SK-N-SH (cell line): ENCODE measurements around the gene UNKL. TPM values are rescaled to one million over a fixed set of nuclear protein-coding genes. Genes with fewer than 3 reads are reported as not detected.

Experiments used
- CTCF ChIA-PET: fragments of 300-600, 350-600 bp; formaldehyde crosslinking; extraction: SDS; loops from one replicate; lab custom pipeline; 2021; lab: Yijun Ruan, JAX
- POLR2A ChIA-PET: fragments of 350-600 bp; sonication (Branson Sonifier 250); formaldehyde crosslinking; extraction: SDS; loops from one replicate; lab custom pipeline; 2020; ENCODE audit warnings: antibody characterized with exemption, inconsistent platforms; lab: Yijun Ruan, JAX
- DNase-seq: peaks from one replicate; pipeline ENCODE4 v3.0.0; 2012
- H2AFZ ChIP-seq: fragments of 200-600 bp; sonication (generic); 2 replicates; pipeline ENCODE4 v1.8.1; 2016; ENCODE audit warnings: antibody characterized with exemption, mild to moderate bottlenecking, low read depth
- H3F3A ChIP-seq: fragments of 200-600 bp; sonication (generic); replicated peaks from 2 replicates; pipeline ENCODE3; 2016; ENCODE audit warnings: antibody characterized with exemption, mild to moderate bottlenecking; ENCODE audit not compliant: insufficient read depth
- H3K27ac ChIP-seq, 2 experiments: fragments of 200-500 bp in 1 of 2; fragments of 200-600 bp in 1 of 2; sonication (Bioruptor generic) in 1 of 2; sonication (generic), shearing (Covaris generic) in 1 of 2; 2 replicates each; pipeline versions ENCODE4 v1.5.1 to v1.6.1; 2014 to 2016; ENCODE audit warnings: low read depth in 2 of 2, inconsistent platforms in 1 of 2, low read length in 1 of 2, mild to moderate bottlenecking in 1 of 2, mixed read lengths in 1 of 2
- H3K27me3 ChIP-seq: fragments of 200-600 bp; sonication (generic), shearing (Covaris generic); 2 replicates; pipeline ENCODE4 v1.6.1; 2016; ENCODE audit warnings: mixed run types; ENCODE audit not compliant: insufficient read depth
- H3K36me3 ChIP-seq, 2 experiments: fragments of 200-500 bp in 1 of 2; fragments of 200-600 bp in 1 of 2; sonication (Bioruptor generic) in 1 of 2; sonication (generic) in 1 of 2; replicated peaks in 1 of 2; 2 replicates each; pipeline versions ENCODE3 to v1.5.1; 2014 to 2016; ENCODE audit warnings: low read length in 1 of 2, mild to moderate bottlenecking in 1 of 2; ENCODE audit not compliant: insufficient read depth in 2 of 2, control insufficient read depth in 1 of 2
- H3K4me1 ChIP-seq, 2 experiments: fragments of 200-500 bp in 1 of 2; fragments of 200-600 bp in 1 of 2; sonication (Bioruptor generic) in 1 of 2; sonication (generic), shearing (Covaris generic) in 1 of 2; 2 replicates each; pipeline versions ENCODE4 v1.5.1 to v1.6.1; 2014 to 2016; ENCODE audit warnings: low read depth in 1 of 2, low read length in 1 of 2, mixed run types in 1 of 2; ENCODE audit not compliant: insufficient read depth in 2 of 2, control insufficient read depth in 1 of 2
- H3K4me2 ChIP-seq: fragments of 200-600 bp; sonication (generic), shearing (Covaris generic); 2 replicates; pipeline ENCODE4 v1.6.1; 2017; ENCODE audit warnings: mixed run types
- H3K4me3 ChIP-seq, 2 experiments: fragments of 200-500 bp in 1 of 2; fragments of 200-600 bp in 1 of 2; sonication (Bioruptor generic) in 1 of 2; sonication (generic), shearing (Covaris generic) in 1 of 2; 2 replicates each; pipeline versions ENCODE4 v1.5.1 to v1.8.1; 2014 to 2016; ENCODE audit warnings: low read depth in 2 of 2, inconsistent platforms in 1 of 2, low read length in 1 of 2, mild to moderate bottlenecking in 1 of 2, mixed read lengths in 1 of 2, moderate library complexity in 1 of 2
- H3K79me2 ChIP-seq: fragments of 200-600 bp; sonication (generic); 2 replicates; pipeline ENCODE4 v1.8.1; 2017; ENCODE audit warnings: mild to moderate bottlenecking; ENCODE audit not compliant: insufficient read depth
- H3K9ac ChIP-seq: fragments of 200-600 bp; sonication (generic); 2 replicates; pipeline ENCODE4 v1.6.1; 2017; ENCODE audit warnings: mixed run types
- H3K9me2 ChIP-seq: fragments of 200-600 bp; sonication (generic); 2 replicates; pipeline ENCODE4 v1.6.1; 2017; ENCODE audit warnings: mixed run types
- H3K9me3 ChIP-seq: fragments of 200-600 bp; sonication (generic); 2 replicates; pipeline ENCODE4 v1.6.1; 2017; ENCODE audit warnings: mixed run types, mild to moderate bottlenecking, moderate library complexity
- H4K20me1 ChIP-seq: fragments of 200-600 bp; sonication (generic); 2 replicates; pipeline ENCODE4 v1.6.1; 2017; ENCODE audit warnings: mild to moderate bottlenecking, mixed run types; ENCODE audit not compliant: insufficient read depth
- CHD2 ChIP-seq: fragments of 150-350 bp; IDR thresholded peaks from 2 replicates; pipeline ENCODE4 v1.6.1; 2018; ENCODE audit warnings: low read length; ENCODE audit not compliant: partially characterized antibody
- EZH2phosphoT487 ChIP-seq: fragments of 200-600 bp; sonication (generic); IDR thresholded peaks from 2 replicates; pipeline ENCODE4 v1.6.1; 2017; ENCODE audit warnings: low read depth, mixed run types, mild to moderate bottlenecking, antibody characterized with exemption, moderate library complexity, borderline replicate concordance
- FOSL2 ChIP-seq: IDR thresholded peaks from 2 replicates; pipeline ENCODE4 v1.4.0; 2012; ENCODE audit warnings: low read depth, mild to moderate bottlenecking, moderate library complexity, borderline replicate concordance
- FOXJ3 ChIP-seq: sonication (generic); formaldehyde crosslinking; IDR thresholded peaks from 2 replicates; pipeline ENCODE4 v1.5.1; 2020; ENCODE audit warnings: mild to moderate bottlenecking, missing genetic modification reagents
- GABPA ChIP-seq: IDR thresholded peaks from 2 replicates; pipeline ENCODE4 v1.4.0; 2012; ENCODE audit warnings: low read depth, mild to moderate bottlenecking
- MEF2A ChIP-seq: IDR thresholded peaks from 2 replicates; pipeline ENCODE4 v1.4.0; 2012; ENCODE audit warnings: low read depth, borderline replicate concordance
- NRF1 ChIP-seq: IDR thresholded peaks from 2 replicates; pipeline ENCODE4 v1.6.1; 2012; ENCODE audit warnings: low read depth, mild to moderate bottlenecking, low read length
- POLR2AphosphoS5 ChIP-seq: IDR thresholded peaks from 2 replicates; pipeline ENCODE4 v1.6.1; 2012; ENCODE audit warnings: low read depth, low read length
- RAD21 ChIP-seq: IDR thresholded peaks from 2 replicates; pipeline ENCODE4 v1.6.1; 2012; ENCODE audit warnings: mild to moderate bottlenecking, low read length
- RCOR1 ChIP-seq: fragments of 150-350 bp; IDR thresholded peaks from 2 replicates; pipeline ENCODE4 v1.6.1; 2017; ENCODE audit warnings: antibody characterized with exemption, low read length
- SMC3 ChIP-seq: IDR thresholded peaks from 2 replicates; pipeline ENCODE4 v1.6.1; 2012; ENCODE audit warnings: low read depth, low read length, improper control_type of control experiment
- YY1 ChIP-seq: IDR thresholded peaks from 2 replicates; pipeline ENCODE4 v1.4.0; 2012; ENCODE audit warnings: low read depth, mild to moderate bottlenecking
- WGBS: methylation state at CpG from one replicate; pipeline ENCODE4 v1.1.6; 2017; ENCODE audit warnings: low lambda C conversion rate; 5-methylcytosine and 5-hydroxymethylcytosine counted together
- polyA plus RNA-seq, 3 experiments: library from polyadenylated mRNA; depleted of rRNA; stranded (reverse); fragments of >200 nt; gene quantifications; 2 replicates each; pipeline ENCODE4 v1.2.3, GENCODE V29; 2012
- TF ChIP-seq, protein P1 (sequence below): IDR thresholded peaks from 2 replicates; pipeline ENCODE4 v1.4.0; 2012; ENCODE audit warnings: low read depth, borderline replicate concordance
- TF ChIP-seq, protein P2 (sequence below): fragments of 150-350 bp; IDR thresholded peaks from 2 replicates; pipeline ENCODE4 v1.6.1; 2016; ENCODE audit warnings: mild to moderate bottlenecking, low read depth, low read length
- TF ChIP-seq, protein P3 (sequence below): fragments of 150-350 bp; IDR thresholded peaks from 2 replicates; pipeline ENCODE4 v1.6.1; 2017; ENCODE audit warnings: antibody characterized with exemption, low read length, low read depth, borderline replicate concordance
- TF ChIP-seq, protein P4 (sequence below): IDR thresholded peaks from 2 replicates; pipeline ENCODE4 v1.6.1; 2012; ENCODE audit warnings: mild to moderate bottlenecking, low read depth, low read length, moderate library complexity

UNKL gene
- polyA plus RNA-seq, 1 of the 3 experiments (the other 2 are of a cell fraction) = 16.4 TPM

DNA sequence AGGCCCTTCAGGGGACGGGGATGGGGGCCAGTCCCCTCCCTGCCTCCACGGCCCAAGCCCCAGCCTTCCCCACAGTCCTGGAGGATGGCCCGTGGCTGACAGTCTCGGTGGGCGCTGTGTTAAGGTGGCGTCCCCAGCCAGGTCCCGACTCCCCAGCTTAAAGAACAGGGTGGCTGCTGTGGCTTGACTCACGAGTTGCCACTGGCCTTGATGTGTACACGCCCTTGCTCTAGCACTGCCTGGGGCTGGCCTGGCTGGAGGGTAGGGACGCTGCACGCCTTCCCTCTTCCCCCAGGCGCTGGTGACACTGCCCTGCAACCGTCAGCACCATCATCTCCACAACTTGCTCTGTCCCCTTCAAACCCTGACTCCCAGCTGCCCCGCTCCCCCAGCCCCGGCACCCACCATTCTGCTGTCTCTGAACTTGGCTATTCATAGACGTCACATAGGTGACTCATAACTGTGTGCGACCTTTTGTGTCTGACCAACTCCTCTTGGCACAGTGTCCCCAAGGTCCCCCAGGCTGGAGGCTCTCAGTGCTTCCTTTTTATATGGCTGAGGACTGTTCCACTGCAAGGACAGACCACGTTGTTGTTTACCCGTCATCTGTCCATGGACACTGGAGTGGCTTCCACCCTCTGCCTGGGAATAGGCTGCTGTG, 56.5 kb downstream of the UNKL start:
- no peak for TF ChIP-seq EZH2phosphoT487
- TF ChIP-seq, protein P1, sequence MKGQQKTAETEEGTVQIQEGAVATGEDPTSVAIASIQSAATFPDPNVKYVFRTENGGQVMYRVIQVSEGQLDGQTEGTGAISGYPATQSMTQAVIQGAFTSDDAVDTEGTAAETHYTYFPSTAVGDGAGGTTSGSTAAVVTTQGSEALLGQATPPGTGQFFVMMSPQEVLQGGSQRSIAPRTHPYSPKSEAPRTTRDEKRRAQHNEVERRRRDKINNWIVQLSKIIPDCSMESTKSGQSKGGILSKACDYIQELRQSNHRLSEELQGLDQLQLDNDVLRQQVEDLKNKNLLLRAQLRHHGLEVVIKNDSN = no peak
- no peak for TF ChIP-seq GABPA
- TF ChIP-seq, protein P2, sequence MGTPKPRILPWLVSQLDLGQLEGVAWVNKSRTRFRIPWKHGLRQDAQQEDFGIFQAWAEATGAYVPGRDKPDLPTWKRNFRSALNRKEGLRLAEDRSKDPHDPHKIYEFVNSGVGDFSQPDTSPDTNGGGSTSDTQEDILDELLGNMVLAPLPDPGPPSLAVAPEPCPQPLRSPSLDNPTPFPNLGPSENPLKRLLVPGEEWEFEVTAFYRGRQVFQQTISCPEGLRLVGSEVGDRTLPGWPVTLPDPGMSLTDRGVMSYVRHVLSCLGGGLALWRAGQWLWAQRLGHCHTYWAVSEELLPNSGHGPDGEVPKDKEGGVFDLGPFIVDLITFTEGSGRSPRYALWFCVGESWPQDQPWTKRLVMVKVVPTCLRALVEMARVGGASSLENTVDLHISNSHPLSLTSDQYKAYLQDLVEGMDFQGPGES = no peak
- TF ChIP-seq SMC3 = no peak
- no peak for TF ChIP-seq MEF2A
- no peak for TF ChIP-seq FOXJ3 (CRISPR knock-in tag)
- TF ChIP-seq POLR2AphosphoS5 = no peak
- no peak for TF ChIP-seq FOSL2
- TF ChIP-seq RCOR1 = no peak
- TF ChIP-seq RAD21 = no peak
- no peak for TF ChIP-seq YY1
- TF ChIP-seq NRF1 = no peak
- TF ChIP-seq, protein P3, sequence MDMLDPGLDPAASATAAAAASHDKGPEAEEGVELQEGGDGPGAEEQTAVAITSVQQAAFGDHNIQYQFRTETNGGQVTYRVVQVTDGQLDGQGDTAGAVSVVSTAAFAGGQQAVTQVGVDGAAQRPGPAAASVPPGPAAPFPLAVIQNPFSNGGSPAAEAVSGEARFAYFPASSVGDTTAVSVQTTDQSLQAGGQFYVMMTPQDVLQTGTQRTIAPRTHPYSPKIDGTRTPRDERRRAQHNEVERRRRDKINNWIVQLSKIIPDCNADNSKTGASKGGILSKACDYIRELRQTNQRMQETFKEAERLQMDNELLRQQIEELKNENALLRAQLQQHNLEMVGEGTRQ = no peak
- TF ChIP-seq CHD2 = no peak
- TF ChIP-seq, protein P4, sequence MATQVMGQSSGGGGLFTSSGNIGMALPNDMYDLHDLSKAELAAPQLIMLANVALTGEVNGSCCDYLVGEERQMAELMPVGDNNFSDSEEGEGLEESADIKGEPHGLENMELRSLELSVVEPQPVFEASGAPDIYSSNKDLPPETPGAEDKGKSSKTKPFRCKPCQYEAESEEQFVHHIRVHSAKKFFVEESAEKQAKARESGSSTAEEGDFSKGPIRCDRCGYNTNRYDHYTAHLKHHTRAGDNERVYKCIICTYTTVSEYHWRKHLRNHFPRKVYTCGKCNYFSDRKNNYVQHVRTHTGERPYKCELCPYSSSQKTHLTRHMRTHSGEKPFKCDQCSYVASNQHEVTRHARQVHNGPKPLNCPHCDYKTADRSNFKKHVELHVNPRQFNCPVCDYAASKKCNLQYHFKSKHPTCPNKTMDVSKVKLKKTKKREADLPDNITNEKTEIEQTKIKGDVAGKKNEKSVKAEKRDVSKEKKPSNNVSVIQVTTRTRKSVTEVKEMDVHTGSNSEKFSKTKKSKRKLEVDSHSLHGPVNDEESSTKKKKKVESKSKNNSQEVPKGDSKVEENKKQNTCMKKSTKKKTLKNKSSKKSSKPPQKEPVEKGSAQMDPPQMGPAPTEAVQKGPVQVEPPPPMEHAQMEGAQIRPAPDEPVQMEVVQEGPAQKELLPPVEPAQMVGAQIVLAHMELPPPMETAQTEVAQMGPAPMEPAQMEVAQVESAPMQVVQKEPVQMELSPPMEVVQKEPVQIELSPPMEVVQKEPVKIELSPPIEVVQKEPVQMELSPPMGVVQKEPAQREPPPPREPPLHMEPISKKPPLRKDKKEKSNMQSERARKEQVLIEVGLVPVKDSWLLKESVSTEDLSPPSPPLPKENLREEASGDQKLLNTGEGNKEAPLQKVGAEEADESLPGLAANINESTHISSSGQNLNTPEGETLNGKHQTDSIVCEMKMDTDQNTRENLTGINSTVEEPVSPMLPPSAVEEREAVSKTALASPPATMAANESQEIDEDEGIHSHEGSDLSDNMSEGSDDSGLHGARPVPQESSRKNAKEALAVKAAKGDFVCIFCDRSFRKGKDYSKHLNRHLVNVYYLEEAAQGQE = no peak
- CTCF ChIA-PET = interaction anchor here (1.5 kb wide), 1 partner anchor 22 kb away, joined by 3 read pairs; no protein-coding TSS in a partner anchor
- H3K4me3 ChIP-seq = no peak overlapping the region
- 81% methylated on average over 15 of the region's 19 CpGs for WGBS
- no peaks in the 10 kb centered on the region for H3K9me3 ChIP-seq
- peaks cover 32% of the 10 kb centered on the region; the same call in 1 of the 2 replicates for H4K20me1 ChIP-seq
- no peak overlapping the region for H3K9ac ChIP-seq
- peaks cover 4 to 12% of the 10 kb centered on the region in 2 experiments for H3K36me3 ChIP-seq
- no peaks in the 10 kb centered on the region for H3K9me2 ChIP-seq
- H3K4me2 ChIP-seq = no peak overlapping the region
- POLR2A ChIA-PET = no interaction called here
- DNase-seq = no peak
- peaks cover 5% of the 10 kb centered on the region for H3F3A ChIP-seq
- no peak overlapping the region for H3K27ac ChIP-seq
- H3K79me2 ChIP-seq = peaks cover 78% of the 10 kb centered on the region
- no peaks in the 10 kb centered on the region for H3K27me3 ChIP-seq
- H3K4me1 ChIP-seq = no peaks in the 10 kb centered on the region
- H2AFZ ChIP-seq = no peak overlapping the region
